HK-2 (cell line): ENCODE data around the gene CACNA1C.
A peak's percentile ranks its signal among the peaks of the same experiment; 100 is the strongest.

ENCODE experiments used
- DNase-seq: peaks from one replicate; pipeline ENCODE4 v3.0.0-alpha.2; 2018; ENCODE audit not compliant: unreplicated experiment

Gene CACNA1C

GRCh38 chr12:2588345-2588744, 535.6 kb downstream of the CACNA1C start:
- DNase-seq: no peak

- no peak for DNase-seq
These were observed 536.6 kb downstream of the CACNA1C start for GRCh38 chr12:2589381-2589780.

- no peak for DNase-seq
These were observed 540.3 kb downstream of the CACNA1C start for GRCh38 chr12:2593045-2593444.

GRCh38 chr12:2596441-2596840, 543.7 kb downstream of the CACNA1C start:
- no peak for DNase-seq

- DNase-seq: no peak
These were observed 552.5 kb downstream of the CACNA1C start for GRCh38 chr12:2605301-2605700.

GRCh38 chr12:2606186-2606910, 553.6 kb downstream of the CACNA1C start:
- no peak for DNase-seq

GRCh38 chr12:2607881-2608607, 555.3 kb downstream of the CACNA1C start:
- DNase-seq: no peak

GRCh38 chr12:2608608-2608945, 555.8 kb downstream of the CACNA1C start:
- DNase-seq: no peak

GRCh38 chr12:2609020-2609419, 556.2 kb downstream of the CACNA1C start:
- no peak for DNase-seq

- DNase-seq: no peak
These were observed 557.6 kb downstream of the CACNA1C start for GRCh38 chr12:2610358-2610757.

GRCh38 chr12:2613326-2614073, 560.7 kb downstream of the CACNA1C start:
- peak; percentile 66 for DNase-seq

- no peak for DNase-seq
These were observed 561.6 kb downstream of the CACNA1C start for GRCh38 chr12:2614341-2614740.

- no peak for DNase-seq
These were observed 563.0 kb downstream of the CACNA1C start for GRCh38 chr12:2615665-2616402.

- DNase-seq: no peak
These were observed 564.0 kb downstream of the CACNA1C start for GRCh38 chr12:2616763-2617162.

GRCh38 chr12:2617365-2617764, 564.6 kb downstream of the CACNA1C start:
- no peak for DNase-seq

- no peak for DNase-seq
These were observed 565.7 kb downstream of the CACNA1C start for GRCh38 chr12:2618291-2618995.

GRCh38 chr12:2619136-2619535, 566.3 kb downstream of the CACNA1C start:
- no peak for DNase-seq

- no peak for DNase-seq
These were observed 569.7 kb downstream of the CACNA1C start for GRCh38 chr12:2622460-2622859.

GRCh38 chr12:2623472-2623871, 570.7 kb downstream of the CACNA1C start:
- DNase-seq: no peak

- DNase-seq: no peak
These were observed 571.9 kb downstream of the CACNA1C start for GRCh38 chr12:2624543-2625288.

GRCh38 chr12:2625289-2625612, 572.5 kb downstream of the CACNA1C start:
- DNase-seq: no peak
